A549 (cell line): Measurements from ENCODE around the gene TXNDC15. TPM values are rescaled to one million over a fixed set of nuclear protein-coding genes. Genes with fewer than 3 reads are reported as not detected.

Experiments
- ATAC-seq, 2 experiments: fragments of 200-7000 bp in 1 of 2; fragments of >200 bp in 1 of 2; cut with Nextera tagmentation in 1 of 2; cut with Tn5 transposase in 1 of 2; 3 replicates each; pipeline versions ENCODE4 v1.8.0 to v1.9.1; 2018 to 2020; ENCODE audit warnings: mild to moderate bottlenecking in 1 of 2, moderate library complexity in 1 of 2
- CTCF ChIA-PET: fragments of 300-600 bp; sonication (Branson Sonifier 250); formaldehyde crosslinking; extraction: SDS; loops from one replicate; lab custom pipeline; 2021; ENCODE audit warnings: antibody characterized with exemption, inconsistent platforms; lab: Yijun Ruan, JAX
- POLR2A ChIA-PET: fragments of 350-600 bp; formaldehyde crosslinking; extraction: SDS; loops from one replicate; lab custom pipeline; 2021; ENCODE audit warnings: antibody characterized with exemption, inconsistent platforms; lab: Yijun Ruan, JAX
- DNase-seq, 2 experiments: peaks; one replicate each; pipeline versions ENCODE4 v3.0.0 to v3.0.0-alpha.2; 2011 to 2016; ENCODE audit warnings: low read depth in 1 of 2, low spot score in 1 of 2
- FAIRE-seq: peaks from 2 replicates; lab custom pipeline; 2011; peaks lifted over from hg19 to GRCh38; lab: Jason Lieb, UNC
- H3K27ac ChIP-seq, 2 experiments: fragments of >200 bp; sonication (Bioruptor Twin); formaldehyde crosslinking; 3 replicates each; pipeline ENCODE4 v1.5.1; 2016 to 2017
- H3K4me1 ChIP-seq: fragments of >200 bp; sonication (Bioruptor Twin); formaldehyde crosslinking; 3 replicates; pipeline ENCODE4 v1.6.1; 2016
- H3K4me2 ChIP-seq: fragments of >200 bp; sonication (Bioruptor Twin); formaldehyde crosslinking; 3 replicates; pipeline ENCODE4 v1.6.1; 2016
- H3K4me3 ChIP-seq: fragments of >200 bp; sonication (Bioruptor Twin); formaldehyde crosslinking; 3 replicates; pipeline ENCODE4 v1.5.1; 2016
- H3K9me3 ChIP-seq: fragments of >200 bp; sonication (Bioruptor Twin); formaldehyde crosslinking; 3 replicates; pipeline ENCODE4 v1.6.1; 2016
- BCL3 ChIP-seq: fragments of >200 bp; sonication (Bioruptor Twin); formaldehyde crosslinking; IDR thresholded peaks from 3 replicates; pipeline ENCODE4 v1.6.1; 2016
- CBX2 ChIP-seq: fragments of 200-600 bp; sonication (generic); IDR thresholded peaks from 2 replicates; pipeline ENCODE4 v1.6.1; 2016; ENCODE audit warnings: low read depth, mild to moderate bottlenecking, borderline replicate concordance
- CHD2 ChIP-seq: fragments of 150-350 bp; IDR thresholded peaks from 2 replicates; pipeline ENCODE4 v1.6.1; 2014; ENCODE audit warnings: low read length; ENCODE audit not compliant: partially characterized antibody
- E2F6 ChIP-seq: IDR thresholded peaks from 2 replicates; pipeline ENCODE4 v1.6.1; 2012; ENCODE audit warnings: low read depth, borderline replicate concordance
- ELK1 ChIP-seq: fragments of 150-350 bp; IDR thresholded peaks from 2 replicates; pipeline ENCODE4 v1.6.1; 2014; ENCODE audit warnings: low read depth, mild to moderate bottlenecking, low read length
- ESRRA ChIP-seq: fragments of 150-350 bp; IDR thresholded peaks from 2 replicates; pipeline ENCODE4 v1.6.1; 2014; ENCODE audit warnings: mild to moderate bottlenecking, low read length, borderline replicate concordance
- FOSL2 ChIP-seq, 2 experiments: fragments of 450-650 bp in 1 of 2; fragments of >200 bp in 1 of 2; sonication (Bioruptor Twin) in 1 of 2; formaldehyde crosslinking; IDR thresholded peaks; 2 replicates each; pipeline versions ENCODE4 v1.5.0 to v1.6.1; 2016 to 2020; ENCODE audit warnings: mild to moderate bottlenecking in 1 of 2, moderate library complexity in 1 of 2
- FOXS1 ChIP-seq: fragments of 250-450 bp; sonication (Bioruptor Pico); IDR thresholded peaks from 2 replicates; pipeline ENCODE4 v1.5.0; 2020; ENCODE audit warnings: mild to moderate bottlenecking, moderate library complexity
- GATA3 ChIP-seq: IDR thresholded peaks from 2 replicates; pipeline ENCODE4 v1.6.1; 2012; ENCODE audit warnings: borderline replicate concordance
- HMGXB4 ChIP-seq: fragments of 250-450 bp; sonication (Bioruptor Pico); IDR thresholded peaks from 2 replicates; pipeline ENCODE4 v1.5.0; 2021; ENCODE audit warnings: mild to moderate bottlenecking, moderate library complexity, borderline replicate concordance
- HOXA7 ChIP-seq: fragments of 250-450 bp; sonication (Bioruptor Pico); IDR thresholded peaks from 2 replicates; pipeline ENCODE4 v1.5.0; 2020; ENCODE audit warnings: mild to moderate bottlenecking, moderate library complexity
- JUN ChIP-seq, 2 experiments: fragments of >200 bp; sonication (Bioruptor Twin); formaldehyde crosslinking; IDR thresholded peaks; 2 replicates in 1 of 2; 3 replicates in 1 of 2; pipeline ENCODE4 v1.6.1; 2016 to 2017
- JUNB ChIP-seq: fragments of >200 bp; sonication (Bioruptor Twin); formaldehyde crosslinking; IDR thresholded peaks from 2 replicates; pipeline ENCODE4 v1.6.1; 2016
- MAX ChIP-seq: IDR thresholded peaks from 2 replicates; pipeline ENCODE4 v1.6.1; 2012
- MYC ChIP-seq: IDR thresholded peaks from 2 replicates; pipeline ENCODE4 v1.6.1; 2012; ENCODE audit warnings: mild to moderate bottlenecking, inconsistent platforms, low read length, improper control_type of control experiment, borderline replicate concordance
- NFE2L2 ChIP-seq: fragments of 150-350 bp; conservative IDR thresholded peaks from 2 replicates; pipeline ENCODE4 v1.6.1; 2014; ENCODE audit warnings: low read length
- NR3C1 ChIP-seq: fragments of >200 bp; sonication (Bioruptor Twin); formaldehyde crosslinking; IDR thresholded peaks from 3 replicates; pipeline ENCODE4 v1.6.1; 2017
- PBX3 ChIP-seq: IDR thresholded peaks from 2 replicates; pipeline ENCODE4 v1.6.1; 2012
- PHF8 ChIP-seq: fragments of 200-600 bp; sonication (generic); IDR thresholded peaks from 2 replicates; pipeline ENCODE4 v1.6.1; 2016; ENCODE audit warnings: low read depth, mild to moderate bottlenecking, antibody characterized with exemption, moderate library complexity, borderline replicate concordance
- POLR2A ChIP-seq: IDR thresholded peaks from 2 replicates; pipeline ENCODE4 v1.6.1; 2012; ENCODE audit warnings: mild to moderate bottlenecking, low read length
- POLR2AphosphoS2 ChIP-seq: conservative IDR thresholded peaks from 2 replicates; pipeline ENCODE4 v1.6.1; 2012; ENCODE audit warnings: low read length, improper control_type of control experiment, inconsistent platforms
- RARB ChIP-seq: fragments of 250-450 bp; sonication (Bioruptor Pico); IDR thresholded peaks from 2 replicates; pipeline ENCODE4 v1.8.0; 2021; ENCODE audit warnings: mild to moderate bottlenecking, moderate library complexity
- RCOR1 ChIP-seq: fragments of 150-350 bp; IDR thresholded peaks from 2 replicates; pipeline ENCODE4 v1.6.1; 2014; ENCODE audit warnings: antibody characterized with exemption, low read length, low read depth
- REST ChIP-seq: fragments of 200-600 bp; sonication (generic); IDR thresholded peaks from 2 replicates; pipeline ENCODE4 v1.6.1; 2016; ENCODE audit warnings: antibody characterized with exemption, mild to moderate bottlenecking, moderate library complexity
- RFX5 ChIP-seq: fragments of 450-650 bp; IDR thresholded peaks from 2 replicates; pipeline ENCODE4 v1.7.1; 2014; ENCODE audit warnings: antibody characterized with exemption, mild to moderate bottlenecking, moderate library complexity
- RNF2 ChIP-seq: fragments of 200-600 bp; sonication (generic); IDR thresholded peaks from 2 replicates; pipeline ENCODE4 v1.6.1; 2016; ENCODE audit warnings: low read depth, mild to moderate bottlenecking, antibody characterized with exemption, moderate library complexity, borderline replicate concordance
- SMC3 ChIP-seq: fragments of >200 bp; sonication (Bioruptor Twin); formaldehyde crosslinking; IDR thresholded peaks from 3 replicates; pipeline ENCODE4 v1.6.1; 2018; ENCODE audit warnings: inconsistent platforms
- TFCP2L1 ChIP-seq: fragments of 250-450 bp; sonication (Bioruptor Pico); IDR thresholded peaks from 2 replicates; pipeline ENCODE4 v1.5.0; 2021; ENCODE audit warnings: mild to moderate bottlenecking
- TP53 ChIP-seq: fragments of 250-450 bp; sonication (Bioruptor Pico); IDR thresholded peaks from 2 replicates; pipeline ENCODE4 v1.5.0; 2021; ENCODE audit warnings: mild to moderate bottlenecking, moderate library complexity
- WGBS: methylation state at CpG from one replicate; pipeline ENCODE4 v1.1.6; 2017; ENCODE audit errors: missing lambda C conversion rate; 5-methylcytosine and 5-hydroxymethylcytosine counted together
- polyA plus RNA-seq, 4 experiments: library from polyadenylated mRNA; depleted of rRNA in 3 of 4; stranded (reverse); fragments of >200 nt; fragmentation: RNase III in 1 of 4; extraction: RNeasy Plus Mini Kit Qiagen cat#74134 plus additional on column Dnase treatment in 1 of 4; gene quantifications; 2 replicates in 3 of 4; 3 replicates in 1 of 4; pipeline ENCODE4 v1.2.3, GENCODE V29; 2011 to 2017

TXNDC15 gene
- polyA plus RNA-seq, 2 of the 4 experiments (the other 2 are of a cell fraction) = 71.1 to 85.2 TPM

- DNase-seq (peak; percentile 88 to 96), ATAC-seq (peak; percentile 94), FAIRE-seq (no peak)
- POLR2A ChIA-PET = interaction anchor here (0.5 to 1.3 kb wide), 18 partner anchors 8 to 669 kb away, joined by 3 to 15 read pairs (median 4); partner anchors contain the start of genes PCBD2, SKP1 and TXNDC15
- peak within 1 kb of the TSS; percentile 84 for H3K4me3 ChIP-seq
- peak within 1 kb of the TSS; percentile 94 to 98 for H3K27ac ChIP-seq
- under 1% methylated on average over 48 of the region's 84 CpGs for WGBS
- H3K9me3 ChIP-seq = no peaks in the 10 kb centered on the region
- H3K4me1 ChIP-seq = peaks cover 69% of the 10 kb centered on the region
- CTCF ChIA-PET = interaction anchor here (0.9 to 1.0 kb wide), 4 partner anchors 10 to 108 kb away, joined by 3 to 5 read pairs (median 4); partner anchors contain the start of genes CAMLG and PCBD2
- peak within 1 kb of the TSS; percentile 72 for H3K4me2 ChIP-seq
- TF ChIP-seq BCL3 (peak; percentile 96; the same call in 2 of the 3 replicates), CHD2 (peak; percentile 95), POLR2AphosphoS2 (peak; percentile 71; the same call in 1 of the 2 replicates), PBX3 (no peak; the same call in 1 of the 2 replicates), JUN (IDR thresholded peaks at IDR 0.05) (peak; percentile 78 to 96; a peak in 4 of 5 replicates), NR3C1 (no peak), RNF2 (no peak), PHF8 (peak; percentile 98), HMGXB4 (CRISPR knock-in tag) (peak; percentile 79; the same call in 1 of the 2 replicates), SMC3 (no peak), TFCP2L1 (peak; percentile 80; the same call in 1 of the 2 replicates), ELK1 (no peak), HOXA7 (CRISPR knock-in tag) (0 out of 2 replicates have a peak, but pooled peaks have one; percentile 48), POLR2A (peak; percentile 98), MYC (peak; percentile 61; the same call in 1 of the 2 replicates), REST (peak; percentile 95), GATA3 (peak; percentile 60), ESRRA (no peak), RFX5 (peak; percentile 48; the same call in 1 of the 2 replicates), MAX (peak; percentile 89), RCOR1 (no peak), JUNB (no peak), TP53 (CRISPR knock-in tag) (peak; percentile 68; the same call in 1 of the 2 replicates), CBX2 (no peak), E2F6 (peak; percentile 96), RARB (no peak), FOXS1 (no peak), NFE2L2 (no peak), FOSL2 (IDR thresholded peaks at IDR 0.05) (no peak), FOSL2 (CRISPR knock-in tag; IDR thresholded peaks at IDR 0.05) (no peak)
Measured at GRCh38 chr5:134845852-134846640, 28.1 kb upstream of the TXNDC15 start, which contains the start of gene C5orf24. Gene C5orf24, plus strand, starts transcription at chr5:134845968. Its CDS starts 8,933 bp downstream, at chr5:134854901.
